ENCODE results near the gene MERTK. TPM values are rescaled to one million over a fixed set of nuclear protein-coding genes. Genes with fewer than 3 reads are reported as not detected.

The MERTK gene
- total RNA-seq, 1 experiment from 2014 or later = 39.2 TPM

- POLR2A ChIA-PET = no interaction called here
- TF ChIP-seq CTCF (IDR thresholded peaks at IDR 0.05; ENCODE audit: insufficient read depth in 1 of 2, low read depth in 1 of 2, low read length in 1 of 2, severe bottlenecking in 1 of 2, unreplicated experiment in 1 of 2) = no peak
- BruUV-seq (replicated peaks) = no TSS peak
- CTCF ChIA-PET = no interaction called here
- DNase-seq = no peak
- H3K4me3 Mint-ChIP-seq (ENCODE audit: unreplicated experiment) = no peak overlapping the region
- peaks cover 2% of the 10 kb centered on the region for H3K9me3 Mint-ChIP-seq (ENCODE audit: unreplicated experiment)
- intact Hi-C loops (cut with micrococcal nuclease; ENCODE audit: unreplicated experiment) = no loop called here
- no peak overlapping the region for H3K27ac Mint-ChIP-seq (ENCODE audit: unreplicated experiment)
- H3K36me3 ChIP-seq (ENCODE audit: control insufficient read depth, insufficient read depth, low read length) = peaks cover 4% of the 10 kb centered on the region
- H3K36me3 Mint-ChIP-seq (ENCODE audit: insufficient read depth, unreplicated experiment) = peaks cover 58% of the 10 kb centered on the region
- H3K27me3 Mint-ChIP-seq (ENCODE audit: insufficient read depth, unreplicated experiment) = no peaks in the 10 kb centered on the region
- H3K4me1 ChIP-seq = peaks cover 15% of the 10 kb centered on the region
- no peaks in the 10 kb centered on the region for H3K9me3 ChIP-seq
- no peak overlapping the region for H3K4me3 ChIP-seq (ENCODE audit: low read depth, low read length)
- H3K4me1 Mint-ChIP-seq (ENCODE audit: low read depth, unreplicated experiment) = peaks cover 9% of the 10 kb centered on the region
- H3K27me3 ChIP-seq (replicated peaks; ENCODE audit: control insufficient read depth, insufficient read depth, low read length) = no peaks in the 10 kb centered on the region
Observed at GRCh38 chr2:112074506-112074905, 176.1 kb downstream of the MERTK start.

- H3K27ac Mint-ChIP-seq (ENCODE audit: unreplicated experiment) = no peak overlapping the region
Observed at GRCh38 chr2:112075490-112076260, 177.3 kb downstream of the MERTK start.

GRCh38 chr2:112077814-112078213 is 179.4 kb downstream of the MERTK start:
- POLR2A ChIA-PET = no interaction called here
- Histone ChIP-seq H3K4me1 (peaks cover 15% of the 10 kb centered on the region), H3K4me3 (ENCODE audit: low read depth, low read length) (no peak overlapping the region), H3K9me3 (no peaks in the 10 kb centered on the region), H3K36me3 (ENCODE audit: control insufficient read depth, insufficient read depth, low read length) (peaks cover 4% of the 10 kb centered on the region; the same call in 1 of the 2 replicates), H3K27me3 (replicated peaks; ENCODE audit: control insufficient read depth, insufficient read depth, low read length) (no peaks in the 10 kb centered on the region)
- Mint-ChIP-seq H3K9me3 (ENCODE audit: unreplicated experiment) (no peaks in the 10 kb centered on the region), H3K4me1 (ENCODE audit: low read depth, unreplicated experiment) (peaks cover 9% of the 10 kb centered on the region), H3K27ac (ENCODE audit: unreplicated experiment) (no peak overlapping the region), H3K27me3 (ENCODE audit: insufficient read depth, unreplicated experiment) (no peaks in the 10 kb centered on the region), H3K36me3 (ENCODE audit: insufficient read depth, unreplicated experiment) (peaks cover 63% of the 10 kb centered on the region), H3K4me3 (ENCODE audit: unreplicated experiment) (no peak overlapping the region)
- no peak for DNase-seq
- intact Hi-C loops (cut with micrococcal nuclease; ENCODE audit: unreplicated experiment) = no loop called here
- CTCF ChIA-PET = no interaction called here
- BruUV-seq (replicated peaks) = no TSS peak
- no peak for TF ChIP-seq CTCF (IDR thresholded peaks at IDR 0.05; ENCODE audit: insufficient read depth in 1 of 2, low read depth in 1 of 2, low read length in 1 of 2, severe bottlenecking in 1 of 2, unreplicated experiment in 1 of 2)

More at GRCh38 chr2:112075490-112076260, 177.3 kb downstream of the MERTK start:
- no peak overlapping the region for H3K4me3 ChIP-seq (ENCODE audit: low read depth, low read length)
- peaks cover 15% of the 10 kb centered on the region for H3K4me1 ChIP-seq
- Mint-ChIP-seq H3K36me3 (ENCODE audit: insufficient read depth, unreplicated experiment) (peaks cover 54% of the 10 kb centered on the region), H3K27me3 (ENCODE audit: insufficient read depth, unreplicated experiment) (no peaks in the 10 kb centered on the region), H3K4me3 (ENCODE audit: unreplicated experiment) (no peak overlapping the region), H3K4me1 (ENCODE audit: low read depth, unreplicated experiment) (peaks cover 9% of the 10 kb centered on the region), H3K9me3 (ENCODE audit: unreplicated experiment) (no peaks in the 10 kb centered on the region)
- no TSS peak for BruUV-seq (replicated peaks)
- no peak for TF ChIP-seq CTCF (IDR thresholded peaks at IDR 0.05; ENCODE audit: insufficient read depth in 1 of 2, low read depth in 1 of 2, low read length in 1 of 2, severe bottlenecking in 1 of 2, unreplicated experiment in 1 of 2)
- ChIA-PET CTCF (no interaction called here), POLR2A (no interaction called here)
- peaks cover 4% of the 10 kb centered on the region; the same call in 1 of the 2 replicates for H3K36me3 ChIP-seq (ENCODE audit: control insufficient read depth, insufficient read depth, low read length)
- DNase-seq = no peak
- H3K27me3 ChIP-seq (replicated peaks; ENCODE audit: control insufficient read depth, insufficient read depth, low read length) = no peaks in the 10 kb centered on the region
- intact Hi-C loops (cut with micrococcal nuclease; ENCODE audit: unreplicated experiment) = no loop called here
- H3K9me3 ChIP-seq = no peaks in the 10 kb centered on the region

Other genes starting within 250 kb of the MERTK start
- gene ANAPC1, start 14.4 kb upstream of the MERTK start, total RNA-seq (2022) = 97.2 and 110 TPM in 2 replicates
- gene TMEM87B, start 156.7 kb downstream of the MERTK start, total RNA-seq (2022) = 16.3 and 17.1 TPM in 2 replicates
- gene FBLN7, start 239.8 kb downstream of the MERTK start, total RNA-seq (2022) = 0.39 and 0.59 TPM in 2 replicates

Measured in Caco-2 (cell line).